Effector CD8-positive, alpha-beta T cell (primary cell): ENCODE results near the gene TF.

ENCODE experiments used
- DNase-seq: peaks from one replicate; lab custom pipeline; 2025; lab: John Stamatoyannopoulos, UW

The TF gene

DNA sequence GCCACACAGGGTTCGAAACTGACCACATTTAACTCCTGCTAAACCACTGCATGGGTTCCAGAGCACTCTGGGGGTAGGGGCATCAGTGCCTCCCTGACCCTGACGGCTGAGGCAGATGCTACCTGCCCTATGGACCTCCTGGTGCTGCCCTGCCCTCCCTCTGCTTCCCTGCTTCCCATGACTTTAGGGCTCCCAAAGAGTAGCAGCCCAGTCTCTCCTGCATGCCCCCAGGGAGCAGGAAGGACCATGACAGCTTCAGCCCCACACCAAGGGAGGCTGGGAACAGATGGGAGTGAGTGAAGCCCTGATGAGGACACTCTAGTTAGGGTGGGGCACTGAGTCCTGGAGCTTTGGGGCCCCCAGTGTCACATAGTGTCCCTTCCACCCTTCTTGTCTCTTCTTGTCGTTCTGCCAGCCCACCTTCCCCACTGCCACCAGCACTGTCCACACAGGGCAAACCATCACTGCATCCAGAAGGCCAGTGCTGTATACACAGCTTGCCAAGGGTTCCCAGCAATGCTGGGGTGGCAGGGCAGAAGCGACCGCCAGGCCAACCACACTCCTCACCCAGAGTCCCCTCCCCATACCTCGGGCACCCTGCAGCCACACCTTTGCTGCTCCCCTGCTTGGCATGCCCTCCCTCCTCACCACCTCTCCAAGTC, 90.4 kb downstream of the TF start:
- DNase-seq, result no peak

DNA sequence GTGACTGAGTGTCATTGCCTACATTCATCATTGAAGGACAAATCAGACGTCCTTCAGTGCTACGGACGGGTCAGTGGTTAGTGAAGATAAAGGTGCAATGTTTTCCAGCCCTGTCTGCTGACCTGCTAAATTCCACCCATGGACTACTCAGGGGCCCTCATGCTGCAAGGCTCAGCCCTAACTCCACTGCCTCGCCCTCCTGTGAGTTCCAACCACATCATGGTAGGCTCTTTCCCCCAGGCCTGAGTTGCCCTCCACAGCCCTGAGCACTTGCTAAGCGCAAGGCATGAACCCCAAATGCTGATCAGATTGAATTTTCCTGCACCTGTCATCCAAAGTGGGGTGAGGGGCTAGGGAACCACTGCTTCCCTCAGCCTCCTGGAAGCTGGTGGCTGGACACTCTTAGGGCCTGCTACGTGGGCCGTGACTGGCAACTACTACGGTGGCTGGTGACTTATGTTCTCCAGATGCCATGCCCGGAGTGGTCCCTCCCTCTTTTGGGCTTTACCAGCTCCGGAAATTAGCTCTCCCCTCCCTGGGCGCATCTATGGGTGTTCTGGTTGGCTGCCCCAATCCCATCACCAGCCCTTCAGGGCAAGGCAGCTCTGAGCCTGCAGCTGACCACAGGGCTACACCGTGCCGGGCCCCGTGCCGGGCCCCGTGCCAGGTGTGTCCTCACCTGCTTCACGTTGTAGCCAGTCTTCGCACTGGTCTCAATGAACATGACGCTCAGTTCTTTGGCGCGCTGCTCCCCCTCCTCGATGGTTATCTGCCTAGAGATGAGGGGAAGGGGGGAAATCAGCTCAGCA, 91.5 kb downstream of the TF start:
- DNase-seq, result no peak

DNA sequence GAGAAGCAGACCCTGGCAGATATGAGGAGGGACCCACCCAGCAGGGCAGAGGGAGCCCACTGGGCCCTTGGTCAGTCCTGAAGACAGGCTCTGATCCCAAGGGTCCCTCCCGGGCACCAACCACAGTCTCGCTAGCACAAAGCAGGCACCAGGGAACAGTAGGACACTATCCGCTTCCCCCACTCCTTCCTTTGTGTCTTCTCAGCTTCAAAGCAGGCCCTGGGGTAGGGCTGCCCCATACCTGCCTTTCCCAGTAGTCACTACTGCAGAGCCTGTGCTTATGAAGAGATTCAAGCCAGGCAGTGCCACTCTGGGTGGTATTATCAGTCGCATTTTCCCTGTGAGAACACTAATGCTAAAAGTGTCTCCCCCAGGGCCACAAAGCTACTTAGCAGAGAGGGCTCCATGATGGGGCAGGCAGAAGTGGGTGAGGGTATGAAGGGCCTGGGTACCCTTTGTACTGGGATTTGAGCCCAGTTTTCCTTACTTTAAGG, 92.2 kb downstream of the TF start:
- no peak for DNase-seq

DNA sequence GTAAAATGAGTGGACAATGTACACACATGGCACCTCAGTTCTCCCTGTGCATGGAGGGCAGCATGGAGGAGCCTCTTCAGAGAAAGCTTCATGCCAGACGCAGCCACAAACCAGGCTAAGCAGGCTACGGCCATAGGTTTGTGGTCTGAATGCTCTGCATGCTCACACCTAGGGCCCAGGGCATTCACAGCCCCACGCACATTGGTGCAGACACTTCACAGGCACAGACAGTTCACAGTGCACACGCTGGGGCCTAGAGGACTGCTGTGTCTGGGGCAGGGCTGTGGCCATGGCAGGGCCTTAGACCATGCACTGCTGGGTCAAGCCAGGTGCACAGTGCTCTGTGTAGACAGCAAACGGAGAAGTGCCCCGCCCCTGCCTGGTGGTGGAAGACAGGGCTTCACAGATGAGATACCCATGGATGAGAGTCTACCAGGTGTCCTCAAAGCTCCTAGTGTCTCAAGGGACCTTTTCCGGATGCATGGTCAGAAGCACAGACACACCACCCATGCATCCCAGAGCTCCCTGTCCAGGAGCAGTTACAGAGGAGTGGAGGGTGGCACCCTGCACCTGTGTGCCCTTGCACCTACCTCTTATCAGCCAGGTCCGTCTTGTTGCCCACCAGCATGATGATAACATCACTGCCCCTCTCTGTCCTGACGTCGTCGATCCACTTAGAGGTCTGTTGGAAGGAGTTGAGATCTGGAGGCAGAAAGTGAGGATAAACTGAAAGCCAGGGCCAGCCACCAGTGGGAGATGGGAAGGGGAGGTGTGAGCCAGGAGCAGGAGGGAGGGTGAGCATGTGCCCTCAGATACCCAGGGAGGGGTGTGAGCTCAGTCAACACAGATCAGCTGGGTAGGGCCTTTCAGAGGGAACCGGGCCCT, 93.0 kb downstream of the TF start:
- no peak for DNase-seq

DNA sequence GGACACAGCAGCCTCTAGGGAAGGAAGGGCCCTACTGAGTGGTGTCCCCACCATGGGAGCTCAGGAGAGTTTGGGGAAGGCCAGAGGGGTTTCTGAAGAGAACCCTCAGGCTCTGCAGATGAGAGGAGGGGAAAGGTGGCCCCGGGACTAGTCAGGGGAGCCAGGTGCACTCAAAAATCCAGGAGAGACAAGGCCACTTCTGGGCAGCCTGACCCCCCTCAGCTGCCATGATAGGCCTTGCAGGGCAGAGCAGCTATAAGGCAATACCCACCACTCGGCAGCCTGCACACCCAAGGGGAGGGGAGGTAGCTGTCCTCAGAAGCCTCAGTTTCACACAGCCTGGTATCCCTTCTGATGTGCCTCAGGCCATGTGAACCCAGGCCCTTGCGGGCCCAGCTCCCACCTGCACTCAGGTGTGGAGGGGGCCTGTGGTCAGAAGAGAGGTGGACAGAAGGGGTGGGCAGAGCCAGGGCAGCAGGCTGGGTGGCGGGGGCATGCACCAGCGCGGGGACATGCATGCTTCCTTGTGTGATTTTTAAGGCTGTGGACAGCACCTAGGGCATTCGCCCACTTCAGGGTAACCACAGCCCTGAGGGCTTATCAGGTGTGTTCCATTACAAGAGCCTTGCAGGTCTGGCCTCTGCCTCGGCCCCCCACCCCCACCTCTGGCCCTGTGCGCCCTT, 94.0 kb downstream of the TF start:
- no peak for DNase-seq

DNA sequence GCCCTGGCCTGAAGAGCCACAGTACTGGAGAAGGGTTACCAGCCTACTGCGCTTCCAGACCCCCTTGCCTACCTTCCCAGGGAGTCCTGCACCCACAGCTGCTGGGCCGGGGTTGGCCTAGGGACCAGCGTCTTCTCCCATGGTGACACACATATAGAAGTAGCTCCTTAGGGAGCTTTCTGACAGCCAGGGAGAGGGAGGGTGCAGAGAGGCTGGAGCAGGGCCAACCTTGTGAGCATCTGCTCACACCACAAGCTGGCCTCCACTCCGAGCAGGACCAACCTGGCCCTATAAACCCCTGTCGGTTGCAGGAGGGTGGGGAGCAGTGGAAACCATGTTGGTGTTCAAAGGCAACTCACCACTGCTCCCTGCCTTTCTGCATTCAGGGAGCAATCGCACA, 94.6 kb downstream of the TF start:
- no peak for DNase-seq

DNA sequence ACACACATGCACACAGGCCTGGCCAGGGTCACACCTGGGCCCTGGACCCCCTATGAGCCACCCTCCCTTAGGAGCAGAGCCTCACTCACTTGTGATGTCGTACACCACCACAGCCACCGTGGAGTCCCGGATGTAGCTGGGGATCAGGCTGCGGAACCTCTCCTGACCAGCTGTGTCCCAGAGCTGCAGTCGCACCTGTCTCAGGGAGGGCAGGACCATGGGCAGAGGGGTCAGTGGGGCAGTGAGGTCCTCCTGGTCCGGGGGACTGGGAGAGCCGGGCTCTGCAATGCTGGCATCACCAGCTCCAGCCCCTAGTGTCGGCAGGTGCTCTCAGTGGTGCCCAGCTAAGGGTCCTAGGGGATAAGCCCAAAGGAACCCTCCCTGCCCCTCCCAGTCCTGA, 95.0 kb downstream of the TF start:
- DNase-seq, result no peak

DNA sequence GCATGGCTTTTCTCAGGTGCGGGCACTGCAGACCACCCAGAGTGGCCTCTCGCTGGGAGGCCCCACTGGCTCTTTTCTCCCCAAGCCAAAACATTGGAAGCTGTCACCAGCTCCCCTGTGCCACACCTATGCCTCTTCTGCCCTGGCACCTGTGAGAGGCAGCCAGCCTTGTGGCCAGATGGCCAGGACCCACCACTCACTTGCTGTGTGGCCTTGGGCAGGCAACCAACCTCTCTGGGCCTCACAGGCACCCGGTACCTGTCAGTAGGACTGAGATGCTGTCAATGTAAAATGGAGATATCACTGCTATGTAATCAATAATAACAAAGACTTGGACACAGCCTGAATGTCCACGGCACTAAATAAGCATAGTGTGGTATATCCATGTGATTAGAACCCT, 96.0 kb downstream of the TF start:
- no peak for DNase-seq

DNA sequence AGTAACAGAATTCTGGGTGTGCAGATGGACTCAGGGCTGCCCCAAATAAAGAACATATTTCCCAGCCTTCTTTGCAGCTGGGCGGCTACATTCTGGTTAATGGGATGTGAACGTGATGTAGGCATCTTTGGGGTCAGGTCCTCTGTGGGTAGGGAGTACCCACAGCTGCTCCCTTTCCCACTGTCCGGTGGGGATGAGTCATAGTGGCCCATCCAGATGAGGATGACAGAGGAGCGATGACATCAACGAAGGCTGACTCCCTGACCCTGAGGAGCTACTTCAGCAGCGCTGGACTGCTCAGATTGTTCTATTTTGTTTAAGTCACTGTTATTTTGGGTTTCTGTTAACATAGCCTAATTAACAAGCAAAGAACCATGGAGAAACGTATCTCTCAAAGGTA, 97.4 kb downstream of the TF start:
- no peak for DNase-seq

DNA sequence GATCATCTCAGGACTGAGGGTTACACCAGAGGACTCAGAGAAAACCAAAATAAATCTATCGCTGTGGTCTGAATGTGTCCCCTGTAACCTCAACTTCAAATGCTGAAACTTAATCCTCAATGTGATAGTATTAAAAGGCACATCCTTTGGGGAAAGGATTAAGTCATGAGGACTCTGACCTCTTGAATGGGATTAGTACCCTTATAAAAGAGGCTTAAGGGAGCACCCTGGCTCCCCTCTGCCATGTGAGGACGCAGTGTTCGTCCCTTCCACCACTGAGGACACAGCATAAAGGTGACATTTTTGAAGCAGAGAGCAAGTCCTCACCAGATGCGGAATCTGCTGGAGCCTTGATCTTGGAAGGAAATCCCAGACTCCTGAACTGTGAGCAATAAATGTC, 98.9 kb downstream of the TF start:
- no peak for DNase-seq
